GM12864 (cell line): ENCODE results near the gene SLC19A1.

Experiments
- DNase-seq: peaks from one replicate; pipeline ENCODE4 v3.0.0-alpha.2; 2011; ENCODE audit warnings: low read depth
- H3K4me3 ChIP-seq: 2 replicates; pipeline ENCODE4 v1.5.1; 2011; ENCODE audit warnings: mild to moderate bottlenecking, low read depth, low read length, control low read depth
- CTCF ChIP-seq: IDR thresholded peaks from 2 replicates; pipeline ENCODE4 v1.5.1; 2011; ENCODE audit warnings: low read depth, mild to moderate bottlenecking, moderate library complexity, low read length, control low read depth, inconsistent platforms; ENCODE audit errors: missing control alignments

The SLC19A1 gene

GRCh38 chr21:45450423-45451090 is 91.7 kb downstream of the SLC19A1 start:
- TF ChIP-seq CTCF, result no peak
- H3K4me3 ChIP-seq, result no peak overlapping the region
- DNase-seq, result no peak

DNA sequence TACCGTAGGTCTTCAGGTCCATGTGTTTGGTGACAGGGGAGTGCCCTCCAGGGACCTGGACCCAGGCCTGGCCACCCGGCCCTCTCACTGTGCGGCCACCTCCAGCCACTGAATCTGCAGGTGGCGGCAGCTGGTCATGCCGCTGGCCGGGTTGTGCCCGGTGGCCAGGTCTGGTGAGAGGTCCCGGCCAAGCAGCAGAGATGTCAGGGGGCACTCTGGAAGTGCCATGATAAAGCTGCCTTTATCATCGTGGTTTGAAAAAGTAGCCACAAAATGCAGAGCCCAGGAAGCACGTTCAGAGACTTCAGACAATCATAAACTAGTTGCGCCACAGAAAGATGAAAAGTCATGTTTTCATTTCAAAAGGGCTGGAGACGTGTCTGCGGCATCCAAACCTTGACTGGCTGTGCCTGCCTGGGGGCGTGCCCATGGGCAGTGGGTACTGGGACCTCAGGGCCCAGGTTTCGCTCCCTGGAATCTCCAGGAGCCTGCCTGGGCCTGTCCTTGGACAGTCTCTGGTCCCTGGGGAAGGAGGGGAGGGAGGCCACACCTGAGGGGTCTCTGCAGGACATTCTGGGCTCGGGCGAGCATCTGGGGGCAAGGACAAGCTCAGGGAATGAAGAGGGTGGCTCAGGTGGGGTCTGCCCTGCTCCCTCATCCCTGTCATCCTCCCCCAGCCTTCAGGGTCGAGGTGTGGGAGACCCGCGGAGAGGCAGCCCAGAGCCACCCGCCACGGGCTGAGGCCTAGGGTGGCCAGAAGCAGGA is 92.4 kb downstream of the SLC19A1 start:
- no peak overlapping the region for H3K4me3 ChIP-seq
- DNase-seq, result no peak
- no peak for TF ChIP-seq CTCF

DNA sequence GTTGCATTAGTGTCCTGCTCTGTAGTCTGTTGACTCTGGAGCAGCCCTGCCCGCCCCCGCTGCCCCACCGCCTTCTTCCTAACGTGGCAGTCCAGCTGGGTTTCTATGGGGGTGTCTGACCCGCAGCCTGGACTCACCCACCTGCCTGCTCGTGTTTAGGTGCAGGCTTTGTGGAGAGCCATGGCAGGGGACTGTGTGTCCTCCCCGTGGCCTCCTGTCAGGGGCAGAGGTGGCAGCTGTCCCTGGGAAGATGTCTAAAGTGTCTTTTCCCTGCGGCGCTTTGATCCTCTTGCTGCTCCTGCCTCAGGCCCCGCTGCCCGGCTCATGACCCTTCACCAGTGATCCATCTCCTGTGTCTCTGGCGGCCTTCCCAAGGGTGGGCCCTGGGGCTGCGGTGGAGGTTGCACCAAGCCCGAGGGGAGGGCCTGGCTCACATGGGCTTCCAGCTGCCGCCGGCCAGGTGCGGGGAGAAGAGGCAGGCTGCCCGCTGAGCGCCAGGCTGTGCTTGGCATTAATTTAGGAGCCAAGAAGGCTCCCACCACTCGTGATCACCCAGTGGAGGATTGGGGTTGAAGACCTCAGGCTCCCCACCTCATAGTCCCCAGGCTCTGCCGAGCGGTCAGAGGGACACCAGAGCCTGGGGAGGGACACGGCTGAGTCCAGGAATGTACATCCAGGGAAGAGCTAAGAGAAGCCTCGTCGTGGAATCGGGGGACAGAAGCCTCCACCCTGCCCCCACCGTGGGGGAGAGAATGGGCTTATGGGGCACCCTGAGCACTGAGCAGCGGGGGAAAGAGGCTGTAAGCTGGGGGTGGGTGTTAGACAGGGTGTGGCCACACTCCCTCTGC is 93.2 kb downstream of the SLC19A1 start:
- no peak overlapping the region for H3K4me3 ChIP-seq
- TF ChIP-seq CTCF, result no peak
- DNase-seq, result no peak

- DNase-seq, result no peak
- H3K4me3 ChIP-seq, result no peak overlapping the region
- TF ChIP-seq CTCF, result no peak
Observed at GRCh38 chr21:45448283-45448809, 93.9 kb downstream of the SLC19A1 start.
